Measurements from ENCODE around the gene AOPEP.

AOPEP gene

DNA sequence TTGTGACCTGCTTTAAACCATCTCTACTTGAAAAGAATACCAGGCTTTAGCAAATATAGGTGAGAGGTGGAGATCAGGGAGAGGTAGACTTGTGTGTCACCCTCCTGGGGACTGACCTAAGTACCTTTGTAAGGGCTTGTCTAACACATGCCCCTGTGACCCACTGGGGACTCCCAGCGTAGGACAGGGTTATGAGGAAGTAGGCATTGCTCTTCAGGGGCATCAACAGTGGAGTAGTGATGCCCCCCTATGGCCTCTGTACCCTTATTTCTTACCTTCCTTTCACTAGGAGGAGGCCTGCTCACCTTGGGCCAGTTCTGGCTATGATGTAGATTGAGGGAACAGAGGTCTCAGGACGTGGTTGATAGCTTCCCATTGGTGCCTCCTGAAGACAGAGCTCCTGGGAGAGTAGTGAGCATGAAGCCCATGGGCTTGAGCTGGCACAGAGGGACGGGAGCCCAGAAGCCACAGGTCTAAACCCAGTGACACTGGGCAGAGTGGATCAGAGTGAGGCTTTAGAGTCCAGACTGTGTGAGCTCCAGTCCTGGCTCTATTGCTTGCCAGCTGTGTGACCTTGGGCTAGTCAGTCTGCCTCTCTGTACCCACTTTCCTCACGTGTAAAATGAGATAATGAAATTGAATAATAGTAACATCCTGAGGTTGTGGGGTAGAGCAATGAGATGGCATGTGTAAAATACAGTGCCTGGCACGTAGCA lies 191.7 kb downstream of the AOPEP start:
- DNase-seq (ENCODE audit: low spot score) = no peak

DNA sequence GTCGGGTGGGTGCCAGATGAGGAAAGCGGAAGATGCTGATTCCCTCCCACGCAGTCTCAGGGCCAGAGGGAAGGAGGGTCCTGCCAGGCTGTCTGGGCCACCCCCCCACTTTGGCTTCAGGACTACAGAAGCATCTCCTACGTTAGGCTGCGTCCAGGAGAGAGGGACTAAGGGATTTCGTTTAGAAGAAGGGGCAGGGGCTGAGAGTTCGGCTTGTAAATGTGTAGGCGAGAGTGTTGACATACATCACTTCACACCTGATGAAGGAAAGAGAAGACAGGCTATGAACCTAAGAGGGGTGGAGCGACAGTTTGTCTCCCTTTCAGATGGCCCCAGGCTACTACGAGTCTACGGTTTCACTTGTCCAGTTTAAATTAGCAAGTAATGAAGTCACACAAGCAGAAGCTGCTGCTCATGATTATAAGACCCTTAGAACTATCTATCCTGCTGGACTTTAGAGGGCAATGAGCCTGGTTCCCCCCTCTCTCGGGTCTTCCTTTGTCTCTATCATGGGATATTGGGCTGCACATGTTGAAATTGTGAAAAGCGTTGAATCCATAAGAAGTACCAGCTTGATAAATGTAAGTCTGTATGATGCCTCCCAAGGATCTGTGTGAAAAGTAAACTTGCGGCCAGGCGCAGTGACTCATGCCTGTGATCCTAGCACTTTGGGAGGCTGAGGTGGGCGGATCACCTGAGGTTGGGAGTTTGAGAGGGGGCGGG lies 193.0 kb downstream of the AOPEP start:
- no peak for DNase-seq (ENCODE audit: low spot score)

DNA sequence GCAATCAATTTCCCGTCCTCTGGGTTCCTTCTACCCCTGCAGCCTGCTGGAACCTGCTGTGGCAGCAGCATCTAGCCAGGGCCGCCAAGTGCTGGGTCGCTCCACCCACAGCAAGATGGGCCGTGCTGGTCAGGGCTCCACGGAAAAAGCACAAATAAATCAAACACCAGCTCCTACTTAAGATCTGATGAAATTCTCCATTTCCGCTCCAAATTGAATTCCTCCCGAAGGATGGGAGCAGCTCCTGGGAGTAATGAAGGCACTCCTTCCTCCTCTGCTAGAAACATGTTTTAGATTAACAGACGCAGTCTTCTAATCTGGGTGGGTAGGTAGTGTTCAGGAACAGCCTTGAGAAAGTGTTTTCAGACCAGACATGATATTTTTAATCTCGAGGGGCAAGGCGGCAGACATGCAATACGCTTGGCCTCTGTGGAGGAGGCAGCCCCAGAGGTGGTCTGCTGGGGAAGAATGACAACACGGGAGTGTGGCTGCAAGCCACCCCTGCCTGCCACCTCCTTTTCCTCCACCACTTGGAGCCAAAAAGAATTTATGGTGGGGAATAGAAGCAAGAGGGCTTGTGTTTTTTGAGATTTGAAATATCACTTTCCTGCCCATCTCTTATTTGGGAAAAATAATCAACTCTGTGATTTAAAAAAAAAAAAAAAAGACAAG lies 194.1 kb downstream of the AOPEP start:
- no peak for DNase-seq (ENCODE audit: low spot score)

DNA sequence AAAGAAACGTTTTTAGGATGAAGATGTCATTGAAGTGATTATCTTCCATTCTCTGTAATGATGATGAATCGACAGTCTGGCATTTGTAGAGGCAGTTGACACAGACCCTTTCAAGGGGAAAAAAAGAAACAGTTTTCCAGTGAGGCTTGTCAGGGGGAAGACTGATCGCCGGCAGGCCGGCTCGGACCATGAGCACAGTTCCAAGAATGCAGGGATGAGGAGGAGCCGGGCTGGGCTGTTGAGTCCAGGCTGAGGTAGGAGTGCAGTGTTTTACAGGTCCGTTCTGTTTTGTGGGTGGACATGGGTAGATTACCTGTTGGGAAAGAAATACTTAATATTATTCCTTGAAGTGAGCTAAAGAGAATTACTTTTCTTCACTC lies 194.6 kb downstream of the AOPEP start:
- no peak for DNase-seq (ENCODE audit: low spot score)

DNA sequence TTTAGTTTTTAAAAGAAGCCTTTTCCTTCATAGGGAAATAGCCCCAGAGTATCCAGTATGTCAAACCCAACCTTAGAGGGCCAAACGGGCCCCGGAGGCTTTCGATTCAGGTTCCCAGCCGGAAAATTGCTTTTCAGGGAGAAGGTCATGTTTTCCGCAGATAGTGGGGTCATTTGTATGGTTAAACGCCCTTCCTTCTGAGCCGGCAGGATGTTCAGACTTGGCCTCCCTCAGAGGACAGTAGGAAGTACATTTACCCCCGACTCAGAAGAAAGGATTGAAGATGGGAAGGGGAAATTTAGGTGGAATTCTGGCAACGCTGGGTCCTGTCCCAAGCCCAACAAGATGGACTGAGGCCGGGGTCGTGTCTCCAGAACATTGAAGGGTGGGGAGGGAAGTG lies 195.2 kb downstream of the AOPEP start:
- no peak for DNase-seq (ENCODE audit: low spot score)

DNA sequence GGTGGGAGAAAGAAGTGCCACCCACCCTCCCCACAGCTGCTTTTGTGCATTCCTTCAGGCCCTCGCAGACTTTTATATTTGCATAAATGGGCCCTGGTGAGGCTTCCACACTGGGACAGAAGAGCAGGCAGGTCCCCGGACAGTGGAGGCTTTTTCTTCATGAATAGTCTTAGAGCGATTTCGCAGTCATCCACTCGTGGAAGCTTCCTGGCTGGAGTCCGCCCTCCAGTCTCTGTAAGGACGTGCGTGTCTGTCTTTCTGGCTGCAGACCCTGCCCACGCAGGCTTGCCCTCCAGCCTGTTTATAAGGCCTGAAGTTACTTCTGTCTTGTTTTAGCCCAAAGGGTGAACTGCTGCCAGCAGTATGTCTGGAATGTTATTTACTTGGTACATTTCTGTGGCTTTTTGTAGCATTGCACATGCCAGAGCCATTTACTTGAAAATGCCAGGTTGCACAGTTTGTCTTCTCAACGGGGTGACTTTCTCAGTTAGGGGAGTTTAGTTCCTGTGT lies 195.7 kb downstream of the AOPEP start:
- no peak for DNase-seq (ENCODE audit: low spot score)

DNA sequence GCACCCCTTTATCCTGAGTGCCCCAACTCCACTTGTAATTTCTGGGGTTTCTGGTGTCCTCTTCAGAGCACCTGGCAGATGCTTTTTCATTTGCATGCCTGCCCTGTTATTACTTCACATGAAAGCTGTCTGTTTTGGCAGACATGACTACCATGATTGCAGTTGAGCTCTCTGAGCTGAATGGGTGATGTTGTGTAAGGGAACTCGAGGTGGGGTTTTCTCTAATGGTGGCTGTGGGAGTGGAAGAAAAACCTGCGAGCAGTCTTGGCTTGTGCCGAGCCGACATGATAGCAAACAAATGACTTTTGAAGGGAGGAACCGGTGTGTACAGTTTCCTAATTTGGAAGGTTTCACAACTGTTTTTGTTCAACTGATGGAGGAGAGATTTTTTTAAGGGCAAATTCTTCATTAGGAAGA lies 196.2 kb downstream of the AOPEP start:
- DNase-seq (ENCODE audit: low spot score) = no peak

DNA sequence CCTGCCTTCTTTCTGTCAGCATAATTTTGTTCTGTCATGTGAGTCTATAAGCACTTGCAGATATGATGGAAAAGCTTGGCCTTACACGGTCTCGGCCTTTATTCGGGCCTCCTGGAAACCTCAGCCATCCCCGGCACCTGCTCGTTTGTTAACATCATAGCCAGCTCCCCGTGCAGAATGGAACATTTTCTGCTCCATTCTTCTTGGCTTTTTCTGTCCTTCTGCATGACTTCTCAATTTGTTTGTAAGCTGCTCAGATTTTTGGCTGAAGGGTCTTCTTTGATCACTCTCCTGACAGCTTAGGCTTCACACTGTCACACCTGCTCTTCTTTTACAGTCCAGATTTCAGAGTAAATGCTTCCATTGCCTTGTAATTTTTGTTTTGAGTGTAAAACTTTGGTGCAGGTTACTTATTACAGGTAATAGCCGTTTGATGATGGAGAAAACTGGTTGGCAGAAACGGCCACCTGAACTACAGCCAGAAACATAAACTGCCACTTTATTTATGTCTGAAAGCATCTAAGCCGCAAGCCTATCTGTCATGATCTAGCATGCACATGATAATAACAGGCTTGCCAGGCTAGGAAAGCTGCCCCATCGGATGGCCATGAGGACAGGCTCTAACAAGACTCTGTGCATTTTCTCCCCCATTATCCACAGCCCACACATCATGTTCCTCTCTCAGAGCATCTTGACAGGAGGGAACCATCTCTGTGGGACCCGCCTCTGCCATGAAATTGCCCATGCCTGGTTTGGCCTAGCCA lies 197.0 kb downstream of the AOPEP start:
- DNase-seq (ENCODE audit: low spot score) = no peak

DNA sequence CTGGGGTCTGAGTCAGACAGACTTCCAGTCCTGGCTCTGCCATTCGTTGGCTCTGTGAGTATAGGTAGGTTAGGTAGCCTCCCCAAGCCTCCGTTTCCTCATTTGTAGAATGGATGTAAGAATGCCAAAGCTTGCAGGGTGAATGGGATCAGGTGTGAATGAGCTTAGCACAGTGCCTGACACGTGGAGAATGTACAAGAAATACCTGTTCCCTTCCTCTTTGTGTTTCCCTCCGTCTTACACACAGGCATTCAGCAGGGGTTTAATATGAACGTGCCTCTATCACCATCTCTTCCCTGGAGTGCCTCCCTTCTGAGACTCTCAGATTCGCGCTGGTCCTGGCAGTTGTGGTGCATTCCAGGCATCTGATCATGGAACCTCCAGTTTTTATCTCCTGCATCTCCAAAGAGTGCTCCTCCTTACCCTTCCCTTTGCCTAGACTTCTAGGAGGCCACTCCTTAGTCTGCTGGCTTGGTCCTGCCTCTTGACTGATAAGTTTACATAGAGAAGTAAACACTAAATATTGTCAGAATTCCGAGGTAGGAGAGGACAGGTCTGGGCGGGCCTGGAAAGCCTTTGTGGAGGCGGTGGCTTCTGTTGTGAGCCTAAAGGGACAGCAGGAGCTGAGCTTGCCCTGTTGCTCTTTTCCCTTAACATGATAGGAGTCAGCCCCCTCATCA lies 199.4 kb downstream of the AOPEP start:
- DNase-seq (ENCODE audit: low spot score) = no peak

DNA sequence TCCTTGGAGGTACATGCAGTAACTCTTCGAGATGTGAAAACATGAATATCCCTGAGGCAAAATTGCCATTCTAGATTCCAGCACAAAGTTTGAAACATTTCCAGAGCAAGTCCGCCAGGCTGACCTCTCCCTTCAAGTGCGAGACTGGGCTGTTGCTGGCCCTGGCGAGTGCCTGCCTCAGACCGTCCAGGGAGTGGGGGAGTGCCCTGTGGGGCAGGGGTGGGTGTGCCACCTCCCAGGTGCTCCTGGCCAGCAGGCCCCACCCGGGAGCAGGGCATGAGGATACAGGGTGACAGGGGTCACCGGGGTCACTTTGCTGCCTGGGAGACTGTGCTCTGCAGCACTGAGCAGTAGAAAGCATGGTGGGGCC lies 199.9 kb downstream of the AOPEP start:
- DNase-seq (ENCODE audit: low spot score) = no peak

DNA sequence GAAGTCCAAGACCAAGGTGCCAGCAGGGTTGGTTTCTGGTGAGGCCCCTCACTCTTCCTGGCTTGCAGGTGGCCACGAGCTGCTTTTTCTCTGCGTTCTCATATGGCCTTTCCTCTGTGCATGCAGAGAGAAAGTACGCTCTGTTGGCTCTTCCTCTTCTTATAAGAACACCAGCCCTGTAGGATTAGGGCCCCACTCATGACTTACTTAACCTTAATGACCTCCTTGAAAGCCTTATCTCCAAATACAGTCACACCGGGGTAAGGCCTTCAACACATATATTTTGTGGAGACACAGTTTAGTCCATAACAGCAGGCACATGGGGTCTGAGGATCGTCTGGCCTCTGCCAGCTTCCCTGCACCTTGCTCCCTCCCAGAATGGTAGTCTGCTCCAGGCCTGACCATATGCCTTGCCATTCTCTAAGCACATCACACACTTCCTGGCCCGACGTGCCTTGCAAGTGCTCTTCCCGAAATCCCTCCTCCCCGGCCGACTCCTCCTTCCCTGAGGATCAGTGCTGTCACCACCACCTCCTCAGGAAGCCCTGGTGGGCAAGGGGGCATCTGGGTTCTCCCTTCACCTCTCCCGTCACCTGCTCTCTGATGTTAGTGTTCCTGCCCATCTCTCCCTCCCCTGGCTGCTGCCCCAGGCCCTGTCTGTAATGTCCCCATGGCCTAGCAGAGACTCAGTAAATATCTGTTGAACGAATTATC lies 200.7 kb downstream of the AOPEP start:
- no peak for DNase-seq (ENCODE audit: low spot score)

DNA sequence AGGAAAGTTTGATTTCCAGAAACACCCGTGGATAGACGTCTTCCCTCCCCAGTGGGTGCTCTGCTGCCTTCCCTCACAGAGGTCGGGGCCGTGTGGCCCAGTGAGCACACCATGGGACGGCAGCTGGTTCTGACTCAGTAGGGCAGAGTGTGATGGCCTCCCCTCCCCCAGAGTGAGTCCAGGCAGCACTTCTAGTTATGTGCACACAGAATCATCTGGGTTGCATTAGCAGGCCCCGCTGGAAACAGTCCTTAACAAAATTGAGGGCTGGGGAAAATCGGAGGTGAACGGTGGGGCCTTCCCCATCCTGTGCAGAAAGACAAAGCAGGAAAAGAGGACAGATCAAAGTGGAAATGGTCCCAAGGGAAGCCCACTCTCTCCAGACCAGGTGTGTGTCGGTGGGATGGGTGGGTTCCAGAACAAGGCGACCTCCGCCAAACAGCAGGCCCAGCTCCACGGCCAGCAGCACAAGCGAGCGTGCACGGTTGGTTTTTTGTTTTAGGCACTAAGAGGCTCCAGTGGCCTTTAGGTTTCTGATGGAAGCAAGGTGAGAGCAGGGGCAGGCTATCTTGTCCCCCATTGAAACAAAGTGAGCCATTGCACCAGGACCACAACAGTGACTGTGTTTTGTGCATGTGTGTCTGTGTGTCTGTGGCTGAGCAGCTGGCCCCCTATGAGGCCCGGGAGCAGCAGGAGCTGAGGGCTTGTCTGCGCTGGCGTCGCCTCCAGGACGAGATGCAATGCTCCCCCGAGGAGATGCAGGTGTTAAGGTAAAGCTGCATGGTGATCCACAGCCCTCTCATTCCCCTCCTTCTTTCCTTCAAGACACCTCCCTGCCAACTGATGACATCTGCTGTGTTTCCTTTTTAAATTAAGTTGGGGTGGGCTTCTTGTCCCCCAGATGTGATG lies 201.5 kb downstream of the AOPEP start:
- no peak for DNase-seq (ENCODE audit: low spot score)

DNA sequence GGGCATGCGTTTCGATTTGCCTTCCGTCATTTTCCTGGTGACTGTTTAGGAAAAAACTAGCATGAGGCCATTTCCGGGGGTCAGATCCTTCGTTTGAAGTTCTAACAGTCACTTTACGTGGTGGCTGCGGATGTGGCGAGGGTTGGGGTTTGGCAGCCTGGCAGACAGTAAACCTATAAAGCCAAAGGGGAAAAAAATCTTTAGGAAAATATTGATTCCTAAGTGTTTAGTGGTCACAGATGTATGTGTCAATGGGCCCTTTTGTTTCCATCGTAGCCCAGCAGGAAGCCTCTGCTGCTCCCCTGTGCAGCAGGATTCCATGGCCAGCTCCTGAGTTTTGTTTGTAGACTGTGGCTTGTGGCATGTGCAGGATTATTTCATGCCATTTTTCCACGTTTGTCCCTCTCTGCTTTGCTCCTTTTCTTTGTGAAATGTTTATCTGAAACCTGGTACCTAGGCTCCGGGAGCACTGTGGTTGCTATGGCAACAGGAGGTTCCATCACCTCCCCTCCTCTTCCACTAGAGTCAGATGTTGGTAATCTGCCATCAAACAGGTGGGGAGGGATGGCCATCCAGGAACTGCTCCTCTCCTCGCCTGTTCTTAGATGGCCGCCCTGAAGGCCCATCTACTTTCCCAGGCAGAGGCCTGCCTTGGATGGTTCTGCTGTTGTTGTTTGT lies 202.3 kb downstream of the AOPEP start:
- no peak for DNase-seq (ENCODE audit: low spot score)

DNA sequence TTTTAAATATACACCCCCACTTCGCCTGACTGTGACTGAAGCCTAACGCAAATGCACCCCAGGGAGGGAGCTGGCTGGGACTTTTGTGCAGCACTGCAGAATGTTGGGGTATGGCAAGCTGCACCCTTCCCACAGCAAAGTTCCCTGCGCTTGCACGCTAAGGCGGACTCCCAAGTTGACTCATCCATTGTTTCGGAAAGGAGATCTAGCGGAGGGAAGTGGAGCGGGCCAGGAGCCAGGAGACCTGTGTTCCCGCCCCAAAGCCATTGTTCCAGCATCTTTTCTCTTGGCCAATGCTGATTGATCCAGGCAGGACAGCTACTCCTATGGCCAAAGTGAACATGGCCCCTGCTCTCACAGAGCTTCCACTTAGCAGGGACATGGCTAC lies 202.9 kb downstream of the AOPEP start:
- DNase-seq (ENCODE audit: low spot score) = no peak

DNA sequence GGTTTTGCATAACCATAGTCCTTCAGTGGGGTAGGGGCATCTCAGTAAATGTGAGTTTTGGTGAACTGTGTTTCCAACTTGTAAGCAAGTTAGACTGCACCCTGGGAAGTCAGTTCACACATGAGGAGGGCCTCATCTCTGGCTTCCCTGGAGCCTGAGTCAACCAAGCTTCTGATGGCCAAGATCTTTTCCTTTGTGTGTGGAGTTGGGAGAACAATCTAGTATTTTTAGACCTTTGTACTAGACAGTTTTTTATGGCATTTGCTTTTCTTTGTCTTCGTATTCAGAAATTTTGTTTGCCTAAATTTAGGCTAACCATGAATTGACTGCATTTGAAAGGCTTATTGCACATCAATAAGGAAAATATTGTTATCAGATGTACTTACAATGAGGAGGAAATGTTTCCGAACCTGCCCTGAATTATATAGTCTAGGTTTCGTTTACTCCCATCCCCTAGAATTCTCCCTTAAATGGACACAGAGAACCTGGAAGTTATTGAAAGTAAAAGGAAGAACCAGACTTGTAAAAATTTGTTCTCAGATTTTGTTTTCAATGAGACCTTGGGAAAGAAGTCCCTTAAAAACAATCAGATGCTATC lies 204.6 kb downstream of the AOPEP start:
- no peak for DNase-seq (ENCODE audit: low spot score)

DNA sequence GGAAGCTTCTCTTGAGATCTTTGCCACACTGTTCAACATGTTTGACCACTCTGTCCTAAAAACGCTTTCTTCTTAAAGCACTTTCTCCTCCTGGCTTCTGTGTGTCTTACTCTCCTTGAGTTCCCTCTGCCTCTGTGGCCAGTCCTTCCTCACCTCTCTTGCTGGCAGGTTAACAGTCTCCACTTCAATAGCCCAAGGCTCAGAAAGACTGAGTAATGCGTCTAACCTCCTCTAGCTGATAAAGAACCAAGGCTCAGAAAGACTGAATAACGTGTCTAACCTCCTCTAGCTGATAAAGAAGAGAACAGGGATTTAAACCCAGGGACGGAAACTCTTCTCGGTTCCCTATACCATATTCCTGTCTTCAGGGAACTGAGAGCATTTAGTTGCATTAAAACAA lies 205.2 kb downstream of the AOPEP start:
- DNase-seq (ENCODE audit: low spot score) = no peak

DNA sequence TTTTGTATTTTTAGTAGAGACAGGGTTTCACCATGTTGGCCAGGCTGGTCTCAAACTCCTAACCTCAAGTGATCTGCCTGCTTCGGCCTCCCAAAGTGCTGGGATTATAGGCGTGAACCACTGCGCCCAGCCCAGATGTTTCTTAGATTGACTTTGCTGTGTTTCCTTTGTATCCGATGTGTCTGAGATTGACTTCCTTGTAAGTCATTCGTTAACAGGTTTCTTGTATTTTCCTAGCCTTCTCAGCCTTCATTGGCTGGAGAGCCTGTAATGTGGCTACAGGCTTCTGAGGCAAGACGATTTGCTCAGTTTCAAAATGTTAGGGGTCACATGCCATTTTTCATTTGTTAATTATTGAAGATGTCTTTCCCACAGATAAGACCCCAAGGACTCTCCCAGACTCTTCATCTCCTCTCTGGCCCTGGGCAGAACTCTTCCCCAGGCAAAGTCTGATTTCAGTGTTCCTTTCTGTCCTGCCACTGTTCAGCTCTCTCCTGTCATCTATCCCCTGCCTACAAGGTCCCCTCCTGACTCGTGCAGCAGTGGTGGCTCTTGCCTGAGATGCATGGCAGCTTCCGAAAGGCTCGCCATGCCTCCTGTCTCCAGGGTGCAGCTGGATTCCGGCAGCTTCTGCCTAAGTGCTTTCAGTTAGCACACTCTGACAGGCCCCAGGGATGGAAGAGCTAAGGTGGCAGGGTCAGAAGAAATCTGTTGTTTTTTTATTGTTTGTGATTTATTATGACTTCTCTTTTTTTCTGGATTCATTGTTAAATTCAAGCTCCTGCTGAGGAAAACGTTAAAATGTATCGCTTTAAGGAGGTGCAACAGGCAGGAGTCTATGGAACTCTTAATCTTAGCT lies 206.4 kb downstream of the AOPEP start:
- no peak for DNase-seq (ENCODE audit: low spot score)

DNA sequence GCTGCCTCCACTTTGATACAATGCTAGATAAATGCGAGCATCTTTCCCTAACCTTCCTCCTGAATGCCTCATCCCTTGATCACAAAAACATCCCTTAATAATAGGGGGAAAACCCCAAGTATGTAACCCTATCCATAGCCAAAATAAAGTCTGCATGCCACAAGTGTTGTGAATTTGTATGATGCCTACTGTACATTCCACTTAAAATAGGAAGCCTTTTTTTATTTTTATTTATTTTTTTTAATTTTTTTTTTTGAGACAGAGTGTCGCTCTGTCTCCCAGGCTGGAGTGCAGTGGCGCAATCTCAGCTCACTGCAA lies 207.0 kb downstream of the AOPEP start:
- DNase-seq (ENCODE audit: low spot score) = no peak

All from D341Med (cell line).